GM10248 (cell line): ENCODE results near the gene CDC6.
"Not testable (repeated sequence)": the region's sequence is repeated elsewhere in the genome, so short reads cannot be mapped to it uniquely, and the experiment has no call there.

ENCODE experiments used
- CTCF ChIA-PET: fragments of 300-600 bp; sonication (Branson Sonifier 250); formaldehyde crosslinking; extraction: SDS; loops from one replicate; lab custom pipeline; 2021; ENCODE audit warnings: antibody characterized with exemption; lab: Yijun Ruan, JAX
- POLR2A ChIA-PET: fragments of 350-650 bp; sonication (Branson Sonifier 250); formaldehyde crosslinking; extraction: SDS; loops from one replicate; lab custom pipeline; 2020; ENCODE audit warnings: antibody characterized with exemption; lab: Yijun Ruan, JAX
- DNase-seq: peaks from one replicate; pipeline ENCODE4 v3.0.0; 2012; ENCODE audit errors: extremely low spot score
- CTCF ChIP-seq: IDR thresholded peaks from 2 replicates; pipeline ENCODE4 v1.5.1; 2012; ENCODE audit warnings: mild to moderate bottlenecking, low read depth; ENCODE audit errors: extremely low read depth, missing control alignments, control extremely low read depth

The CDC6 gene

GRCh38 chr17:40303009-40303657, 15.5 kb downstream of the CDC6 start:
- TF ChIP-seq CTCF, result peak; percentile 66
- ChIA-PET POLR2A (interaction anchor here (0.6 kb wide), 1 partner anchor 1360 kb away, joined by 3 read pairs; no protein-coding TSS in a partner anchor), CTCF (interaction anchor here (0.7 to 30.0 kb wide), 22 partner anchors 9 to 230 kb away, joined by 3 to 604 read pairs (median 4); partner anchors contain the start of genes CDC6, GJD3 and TOP2A)
- no peak for DNase-seq

- TF ChIP-seq CTCF, result no peak
- POLR2A ChIA-PET, result interaction anchor here (0.7 kb wide), 1 partner anchor 21 kb away, joined by 3 read pairs; no protein-coding TSS in a partner anchor
- CTCF ChIA-PET, result interaction anchor here (1.0 to 30.0 kb wide), 19 partner anchors 10 to 229 kb away, joined by 3 to 604 read pairs (median 6); partner anchors contain the start of genes CDC6 and GJD3
- no peak for DNase-seq
These were observed 16.3 kb downstream of the CDC6 start for GRCh38 chr17:40303708-40304551.

- not testable (repeated sequence) for DNase-seq
- ChIA-PET POLR2A (interaction anchor here (0.7 kb wide), 1 partner anchor 21 kb away, joined by 3 read pairs; no protein-coding TSS in a partner anchor), CTCF (interaction anchor here (1.1 to 30.0 kb wide), 8 partner anchors 11 to 228 kb away, joined by 4 to 604 read pairs (median 18); partner anchors contain the start of gene GJD3)
These were observed 16.8 kb downstream of the CDC6 start for GRCh38 chr17:40304552-40304863.

- ChIA-PET POLR2A (interaction anchor here (0.7 kb wide), 1 partner anchor 21 kb away, joined by 3 read pairs; no protein-coding TSS in a partner anchor), CTCF (interaction anchor here (1.0 to 30.0 kb wide), 8 partner anchors 11 to 228 kb away, joined by 3 to 604 read pairs (median 18); partner anchors contain the start of gene GJD3)
- not testable (repeated sequence) for DNase-seq
These were observed 17.2 kb downstream of the CDC6 start for GRCh38 chr17:40304866-40305265.

GRCh38 chr17:40306395-40306794, 18.7 kb downstream of the CDC6 start:
- no peak for TF ChIP-seq CTCF
- POLR2A ChIA-PET, result no interaction called here
- CTCF ChIA-PET, result interaction anchor here (1.2 to 30.0 kb wide), 5 partner anchors 11 to 50 kb away, joined by 3 to 604 read pairs (median 9); partner anchors contain the start of gene GJD3
- no peak for DNase-seq

GRCh38 chr17:40307001-40307730, 19.5 kb downstream of the CDC6 start:
- TF ChIP-seq CTCF, result no peak
- peak; percentile 23 for DNase-seq
- CTCF ChIA-PET, result interaction anchor here (0.9 to 30.0 kb wide), 13 partner anchors 8 to 253 kb away, joined by 3 to 604 read pairs (median 3); partner anchors contain the start of gene GJD3
- POLR2A ChIA-PET, result interaction anchor here (0.6 kb wide), 2 partner anchors 19 to 132 kb away, joined by 3 to 4 read pairs; no protein-coding TSS in a partner anchor

GRCh38 chr17:40307740-40308239, 20.1 kb downstream of the CDC6 start:
- POLR2A ChIA-PET, result interaction anchor here (0.6 kb wide), 2 partner anchors 18 to 131 kb away, joined by 3 to 4 read pairs; no protein-coding TSS in a partner anchor
- TF ChIP-seq CTCF, result no peak
- no peak for DNase-seq
- CTCF ChIA-PET, result interaction anchor here (0.9 to 30.0 kb wide), 15 partner anchors 8 to 252 kb away, joined by 3 to 604 read pairs (median 4); partner anchors contain the start of gene GJD3
